ENCODE measurements around the gene MRPL48. TPM values are rescaled to one million over a fixed set of nuclear protein-coding genes. Genes with fewer than 3 reads are reported as not detected.
"Not testable (repeated sequence)": the region's sequence is repeated elsewhere in the genome, so short reads cannot be mapped to it uniquely, and the experiment has no call there.

MRPL48 gene
- total RNA-seq, 3 donors from 2014 or later = 31.5 to 41.2 (median 39.7) TPM

- H3K36me3 ChIP-seq (ENCODE audit: low read depth) = no peaks in the 10 kb centered on the region
- DNase-seq (peak; percentile 98 to 99 (median 98)), ATAC-seq (peak; percentile 100)
- no peak for TF ChIP-seq CTCF (IDR thresholded peaks at IDR 0.05)
- intact Hi-C loops (cut with DNase I, micrococcal nuclease) = no loop called here
- no peaks in the 10 kb centered on the region for H3K9me3 ChIP-seq
- peaks cover 9% of the 10 kb centered on the region for H3K4me1 ChIP-seq (ENCODE audit: low read depth)
- peak overlapping the region; percentile 12 for H3K4me3 ChIP-seq
Observed at GRCh38 chr11:73779084-73779902, 8.4 kb upstream of the MRPL48 start.

GRCh38 chr11:73781303-73781702 lies 6.4 kb upstream of the MRPL48 start:
- no peaks in the 10 kb centered on the region for H3K9me3 ChIP-seq
- H3K4me1 ChIP-seq (ENCODE audit: low read depth) = peaks cover 9% of the 10 kb centered on the region
- H3K4me3 ChIP-seq = no peak overlapping the region
- no peaks in the 10 kb centered on the region for H3K36me3 ChIP-seq (ENCODE audit: low read depth)
- intact Hi-C loops (cut with DNase I, micrococcal nuclease) = no loop called here
- ATAC-seq (no peak), DNase-seq (no peak)
- no peak for TF ChIP-seq CTCF (IDR thresholded peaks at IDR 0.05)

GRCh38 chr11:73783483-73784020 lies 4.1 kb upstream of the MRPL48 start:
- Histone ChIP-seq H3K36me3 (ENCODE audit: low read depth) (no peaks in the 10 kb centered on the region), H3K4me3 (no peak overlapping the region), H3K4me1 (ENCODE audit: low read depth) (peaks cover 12% of the 10 kb centered on the region), H3K9me3 (no peaks in the 10 kb centered on the region)
- DNase-seq = no peak
- intact Hi-C loops (cut with DNase I, micrococcal nuclease) = no loop called here
- TF ChIP-seq CTCF (IDR thresholded peaks at IDR 0.05) = no peak
- no peak for ATAC-seq

- TF ChIP-seq CTCF (IDR thresholded peaks at IDR 0.05) = no peak
- intact Hi-C loops (cut with DNase I, micrococcal nuclease) = no loop called here
- H3K4me3 ChIP-seq = no peak overlapping the region
- peaks cover 14% of the 10 kb centered on the region for H3K4me1 ChIP-seq (ENCODE audit: low read depth)
- ATAC-seq (no peak), DNase-seq (no peak)
- no peaks in the 10 kb centered on the region for H3K36me3 ChIP-seq (ENCODE audit: low read depth)
- no peaks in the 10 kb centered on the region for H3K9me3 ChIP-seq
Observed at GRCh38 chr11:73784080-73784634, 3.5 kb upstream of the MRPL48 start.

GRCh38 chr11:73784734-73785133 lies 2.9 kb upstream of the MRPL48 start:
- H3K4me1 ChIP-seq (ENCODE audit: low read depth) = peaks cover 14% of the 10 kb centered on the region
- TF ChIP-seq CTCF (IDR thresholded peaks at IDR 0.05) = no peak
- no peaks in the 10 kb centered on the region for H3K36me3 ChIP-seq (ENCODE audit: low read depth)
- no peak for ATAC-seq
- intact Hi-C loops (cut with DNase I, micrococcal nuclease) = no loop called here
- H3K4me3 ChIP-seq = no peak overlapping the region
- no peak for DNase-seq
- no peaks in the 10 kb centered on the region for H3K9me3 ChIP-seq

- ATAC-seq; H3K4me1 ChIP-seq (ENCODE audit: low read depth); DNase-seq; H3K9me3 ChIP-seq; H3K4me3 ChIP-seq; H3K36me3 ChIP-seq (ENCODE audit: low read depth); intact Hi-C loops (cut with DNase I, micrococcal nuclease): not testable (repeated sequence)
Observed at GRCh38 chr11:73785467-73785866, 2.2 kb upstream of the MRPL48 start.
